GM20000 (cell line): ENCODE results near the gene ZC3H7A.
"Not testable (repeated sequence)": the region's sequence is repeated elsewhere in the genome, so short reads cannot be mapped to it uniquely, and the experiment has no call there.

Source experiments
- DNase-seq: peaks from one replicate; pipeline ENCODE4 v3.0.0; 2012; ENCODE audit warnings: low spot score
- CTCF ChIP-seq: IDR thresholded peaks from 2 replicates; pipeline ENCODE4 v1.5.1; 2012; ENCODE audit warnings: mild to moderate bottlenecking, control low read depth; ENCODE audit errors: extremely low read depth, missing control alignments

The ZC3H7A gene

GRCh38 chr16:11791144-11791828 lies 5.8 kb downstream of the ZC3H7A start:
- DNase-seq, result no peak
- TF ChIP-seq CTCF, result no peak

- no peak for TF ChIP-seq CTCF
- DNase-seq, result no peak
These were observed 8.1 kb downstream of the ZC3H7A start for GRCh38 chr16:11788914-11789313.

- DNase-seq, result not testable (repeated sequence)
These were observed 12.0 kb downstream of the ZC3H7A start for GRCh38 chr16:11784980-11785599.

GRCh38 chr16:11784381-11784780 lies 12.7 kb downstream of the ZC3H7A start:
- DNase-seq, result not testable (repeated sequence)

- no peak for TF ChIP-seq CTCF
- DNase-seq, result no peak
These were observed 13.1 kb downstream of the ZC3H7A start for GRCh38 chr16:11784038-11784369.

- no peak for TF ChIP-seq CTCF
- DNase-seq, result peak; percentile 67
These were observed 13.6 kb downstream of the ZC3H7A start for GRCh38 chr16:11783319-11784037.

GRCh38 chr16:11781773-11782172 lies 15.3 kb downstream of the ZC3H7A start:
- DNase-seq, result no peak

More at GRCh38 chr16:11781773-11782172, 15.3 kb downstream of the ZC3H7A start:
- no peak for TF ChIP-seq CTCF
